Fibroblast of lung (primary cell): ENCODE measurements around the gene COX7B2.

ENCODE experiments used
- EZH2 ChIP-seq: IDR thresholded peaks from 2 replicates; pipeline ENCODE4 v1.5.1; 2012; ENCODE audit warnings: low read length, control low read depth, mild to moderate bottlenecking; ENCODE audit errors: missing control alignments
- TF ChIP-seq, protein P1 (sequence below), 2 donors: IDR thresholded peaks in 1 of 2; conservative IDR thresholded peaks in 1 of 2; 1 replicate in 1 of 2; 2 replicates in 1 of 2; pipeline ENCODE4 v1.5.1; 2011 to 2012; ENCODE audit warnings: low read length in 2 of 2, control low read depth in 1 of 2, inconsistent platforms in 1 of 2, low read depth in 1 of 2, mild to moderate bottlenecking in 1 of 2

DNA sequence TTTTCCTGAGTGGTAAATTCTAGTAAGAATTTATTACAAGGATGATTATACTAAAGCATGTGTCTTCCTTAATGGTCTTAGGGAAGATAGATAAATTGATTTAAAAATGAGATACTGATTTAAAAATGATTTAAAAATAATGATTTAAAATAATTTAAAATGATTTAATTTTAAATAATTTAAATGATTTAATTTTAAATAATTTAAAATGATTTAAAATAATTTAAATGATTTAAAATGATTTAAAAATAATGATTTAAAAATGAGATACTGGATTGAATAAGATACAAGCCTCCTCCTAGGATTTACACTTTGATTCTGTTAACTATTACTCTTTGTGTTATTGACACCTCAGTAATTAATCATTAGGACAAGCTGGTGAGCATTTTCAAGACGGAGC is 59.0 kb downstream of the COX7B2 start:
- TF ChIP-seq, protein P1, sequence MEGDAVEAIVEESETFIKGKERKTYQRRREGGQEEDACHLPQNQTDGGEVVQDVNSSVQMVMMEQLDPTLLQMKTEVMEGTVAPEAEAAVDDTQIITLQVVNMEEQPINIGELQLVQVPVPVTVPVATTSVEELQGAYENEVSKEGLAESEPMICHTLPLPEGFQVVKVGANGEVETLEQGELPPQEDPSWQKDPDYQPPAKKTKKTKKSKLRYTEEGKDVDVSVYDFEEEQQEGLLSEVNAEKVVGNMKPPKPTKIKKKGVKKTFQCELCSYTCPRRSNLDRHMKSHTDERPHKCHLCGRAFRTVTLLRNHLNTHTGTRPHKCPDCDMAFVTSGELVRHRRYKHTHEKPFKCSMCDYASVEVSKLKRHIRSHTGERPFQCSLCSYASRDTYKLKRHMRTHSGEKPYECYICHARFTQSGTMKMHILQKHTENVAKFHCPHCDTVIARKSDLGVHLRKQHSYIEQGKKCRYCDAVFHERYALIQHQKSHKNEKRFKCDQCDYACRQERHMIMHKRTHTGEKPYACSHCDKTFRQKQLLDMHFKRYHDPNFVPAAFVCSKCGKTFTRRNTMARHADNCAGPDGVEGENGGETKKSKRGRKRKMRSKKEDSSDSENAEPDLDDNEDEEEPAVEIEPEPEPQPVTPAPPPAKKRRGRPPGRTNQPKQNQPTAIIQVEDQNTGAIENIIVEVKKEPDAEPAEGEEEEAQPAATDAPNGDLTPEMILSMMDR (conservative IDR thresholded peaks at IDR 0.05 in 1 of 2, IDR thresholded peaks at IDR 0.05 in 1 of 2; ENCODE audit: low read depth in 1 of 2, low read length in 2 of 2), result no peak
- no peak for TF ChIP-seq EZH2
